AG04449 (cell line): ENCODE results near the gene MIXL1.

Source experiments
- CTCF ChIA-PET: fragments of 350-600 bp; formaldehyde crosslinking; extraction: SDS; loops from one replicate; lab custom pipeline; 2021; ENCODE audit warnings: antibody characterized with exemption; lab: Yijun Ruan, JAX
- POLR2A ChIA-PET: fragments of 400-600, 350-600 bp; formaldehyde crosslinking; extraction: SDS; loops from one replicate; lab custom pipeline; 2020; ENCODE audit warnings: antibody characterized with exemption, inconsistent platforms; lab: Yijun Ruan, JAX
- DNase-seq: peaks from one replicate; pipeline ENCODE4 v3.0.0-alpha.2; 2010; ENCODE audit warnings: low read depth, low spot score
- H3K4me3 ChIP-seq: 2 replicates; pipeline ENCODE4 v1.5.1; 2011; ENCODE audit warnings: low read depth, mild to moderate bottlenecking, control low read depth, low read length
- CTCF ChIP-seq: IDR thresholded peaks from one replicate; pipeline ENCODE4 v1.5.1; 2011; ENCODE audit warnings: mild to moderate bottlenecking, moderate library complexity, low read length, control low read depth, inconsistent platforms; ENCODE audit not compliant: insufficient read depth; ENCODE audit errors: missing control alignments

Gene MIXL1

GRCh38 chr1:226203240-226203639, 20.2 kb upstream of the MIXL1 start:
- TF ChIP-seq CTCF, result no peak
- no peak for DNase-seq
- ChIA-PET POLR2A (no interaction called here), CTCF (interaction anchor here (11.8 kb wide), 1 partner anchor 80 kb away, joined by 282 read pairs; no protein-coding TSS in a partner anchor)
- H3K4me3 ChIP-seq, result no peak overlapping the region

- no peak overlapping the region for H3K4me3 ChIP-seq
- POLR2A ChIA-PET, result no interaction called here
- TF ChIP-seq CTCF, result no peak
- CTCF ChIA-PET, result interaction anchor here (11.8 kb wide), 1 partner anchor 80 kb away, joined by 282 read pairs; no protein-coding TSS in a partner anchor
- no peak for DNase-seq
Observed at GRCh38 chr1:226203655-226204054, 19.8 kb upstream of the MIXL1 start.

GRCh38 chr1:226204198-226204597, 19.3 kb upstream of the MIXL1 start:
- CTCF ChIA-PET, result interaction anchor here (1.6 kb wide), 1 partner anchor 79 kb away, joined by 4 read pairs; no protein-coding TSS in a partner anchor
- POLR2A ChIA-PET, result no interaction called here
- DNase-seq, result no peak
- TF ChIP-seq CTCF, result no peak
- H3K4me3 ChIP-seq, result no peak overlapping the region

- no peak overlapping the region for H3K4me3 ChIP-seq
- POLR2A ChIA-PET, result no interaction called here
- no peak for DNase-seq
- CTCF ChIA-PET, result interaction anchor here (1.1 to 2.1 kb wide), 2 partner anchors 9 to 10 kb away, joined by 3 to 11 read pairs; no protein-coding TSS in a partner anchor
- no peak for TF ChIP-seq CTCF
Observed at GRCh38 chr1:226207048-226207447, 16.4 kb upstream of the MIXL1 start.

GRCh38 chr1:226209307-226210059, 14.0 kb upstream of the MIXL1 start:
- DNase-seq, result no peak
- no peak for TF ChIP-seq CTCF
- ChIA-PET POLR2A (no interaction called here), CTCF (interaction anchor here (1.2 to 2.1 kb wide), 3 partner anchors 11 to 84 kb away, joined by 3 to 8 read pairs (median 4); no protein-coding TSS in a partner anchor)
- no peak overlapping the region for H3K4me3 ChIP-seq

- no peak overlapping the region for H3K4me3 ChIP-seq
- ChIA-PET POLR2A (no interaction called here), CTCF (interaction anchor here (0.8 to 2.1 kb wide), 5 partner anchors 10 to 146 kb away, joined by 3 to 8 read pairs (median 4); no protein-coding TSS in a partner anchor)
- no peak for DNase-seq
- no peak for TF ChIP-seq CTCF
Observed at GRCh38 chr1:226210571-226211176, 12.8 kb upstream of the MIXL1 start.
